Kasumi-1 (cell line): ENCODE measurements around the gene CCL27.
A peak's percentile ranks its signal among the peaks of the same experiment; 100 is the strongest.

ENCODE experiments used
- DNase-seq, 2 experiments: peaks; one replicate each; lab custom pipeline; 2025; lab: John Stamatoyannopoulos, UW

CCL27 gene, protein sequence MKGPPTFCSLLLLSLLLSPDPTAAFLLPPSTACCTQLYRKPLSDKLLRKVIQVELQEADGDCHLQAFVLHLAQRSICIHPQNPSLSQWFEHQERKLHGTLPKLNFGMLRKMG

DNA sequence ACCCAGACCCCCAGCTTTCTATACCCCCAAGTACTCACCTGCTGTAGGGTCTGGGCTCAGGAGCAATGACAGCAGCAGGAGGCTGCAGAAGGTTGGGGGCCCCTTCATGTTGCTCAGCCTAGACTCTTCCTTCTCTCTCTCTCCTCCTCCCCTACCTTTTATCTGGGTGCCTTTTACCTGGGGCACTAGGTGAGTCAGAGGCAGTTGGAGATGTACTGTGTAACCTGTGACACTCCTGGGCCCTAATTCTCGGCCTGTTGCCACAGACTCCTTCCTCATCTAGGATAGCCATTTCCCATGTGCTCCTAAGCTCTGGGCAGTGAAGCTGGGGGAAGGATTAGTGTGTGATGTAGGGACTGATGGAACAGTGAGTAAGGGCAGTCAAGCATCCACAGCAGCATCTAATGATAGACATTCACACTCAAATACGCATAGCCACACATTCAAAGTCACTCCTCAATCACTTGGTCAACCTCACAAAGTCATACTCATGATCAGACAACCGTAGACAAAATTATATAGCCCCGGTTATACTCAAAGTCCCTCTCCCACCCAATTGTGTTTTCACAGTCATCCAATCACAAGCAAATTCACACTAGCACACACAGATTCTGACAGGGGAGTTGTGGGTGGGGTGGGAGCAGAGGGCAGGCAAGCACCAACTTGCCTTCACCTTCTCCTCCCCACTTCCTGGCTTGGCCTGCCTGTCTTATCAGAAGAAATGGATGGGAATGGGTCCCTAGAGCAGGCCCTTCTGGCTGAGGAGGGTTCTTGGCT lies at the start of gene CCL27:
TSS of gene CCL27 (minus strand) at position 132 of the 777 bp plus-strand sequence. CDS start at position 108, 24 bp downstream.
- no peak for DNase-seq

DNA sequence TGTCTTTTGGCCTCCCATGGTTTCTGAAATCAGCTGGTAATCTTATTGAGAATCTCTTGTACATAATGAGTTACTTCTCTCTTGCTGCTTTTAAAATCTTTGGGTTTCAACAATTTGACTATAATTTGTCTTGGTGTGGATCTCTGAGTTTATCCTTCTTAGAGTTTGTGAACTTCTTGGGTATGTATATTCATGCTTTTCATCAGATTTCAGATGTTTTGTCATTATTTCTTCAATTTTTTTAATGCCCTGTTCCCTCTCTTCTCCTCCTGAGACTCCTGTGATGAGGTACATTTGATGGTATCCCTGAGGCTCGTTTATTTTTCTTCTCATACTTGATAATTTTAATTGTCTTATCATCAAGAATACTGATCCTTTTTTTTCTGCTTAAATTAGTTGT lies 49.7 kb upstream of the CCL27 start:
- no peak for DNase-seq

DNA sequence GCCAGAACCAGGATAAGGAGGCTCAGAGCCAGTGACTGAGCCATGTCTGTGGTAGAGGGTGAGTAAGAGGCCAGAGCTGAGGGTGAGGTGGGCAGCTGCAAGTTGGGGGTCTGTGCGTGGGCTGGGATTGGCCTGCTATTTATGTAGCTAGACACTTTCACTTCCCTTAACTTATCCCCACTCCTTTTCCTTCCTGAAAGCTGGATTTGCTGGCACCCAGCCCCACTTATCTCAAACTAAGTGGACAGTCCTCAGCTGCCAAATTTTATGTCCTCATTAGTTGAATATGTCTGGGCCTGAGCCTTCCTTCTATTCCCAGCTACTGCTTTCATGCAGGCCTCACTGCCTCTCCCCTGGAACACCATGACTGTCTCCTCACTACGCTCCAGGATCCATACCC lies 47.6 kb upstream of the CCL27 start, which contains the start of gene CCL21:
TSS of gene CCL21 (minus strand) at position 114 of the 400 bp plus-strand sequence. CDS start at position 44, 70 bp downstream.
- no peak for DNase-seq

DNA sequence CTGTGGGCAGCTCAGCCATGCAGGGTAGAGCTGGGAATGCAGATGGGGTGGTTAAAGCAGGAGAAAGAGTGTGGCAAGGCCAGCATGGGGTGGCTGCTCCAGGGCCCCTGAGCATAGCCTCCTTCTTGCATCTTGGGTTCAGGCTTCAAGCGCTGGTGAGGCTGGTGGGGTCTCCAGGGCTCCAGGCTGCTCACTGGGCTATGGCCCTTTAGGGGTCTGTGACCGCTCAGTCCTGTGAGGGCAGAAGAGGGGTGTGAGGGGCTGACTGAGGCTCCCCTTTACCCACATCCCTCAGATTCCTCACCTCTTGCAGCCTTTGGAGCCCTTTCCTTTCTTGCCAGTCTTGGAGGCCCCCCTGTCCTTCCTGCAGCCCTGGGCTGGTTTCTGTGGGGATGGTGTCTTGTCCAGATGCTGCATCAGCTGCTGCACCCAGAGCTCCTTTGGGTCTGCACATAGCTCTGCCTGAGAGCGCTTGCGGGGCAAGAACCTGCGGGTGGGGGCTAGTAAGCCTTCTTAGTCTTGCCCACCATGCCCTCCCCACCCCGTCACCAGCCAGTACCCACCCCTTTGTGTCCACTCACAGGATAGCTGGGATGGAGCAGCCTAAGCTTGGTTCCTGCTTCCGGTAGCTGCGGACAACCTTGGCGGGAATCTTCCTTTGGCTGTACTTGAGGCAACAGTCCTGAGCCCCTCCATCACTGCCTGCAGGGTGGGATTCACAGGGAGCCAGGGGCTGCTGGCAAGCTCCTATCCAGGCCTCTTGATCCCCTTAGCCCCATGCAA lies 46.9 kb upstream of the CCL27 start:
- DNase-seq, result no peak

DNA sequence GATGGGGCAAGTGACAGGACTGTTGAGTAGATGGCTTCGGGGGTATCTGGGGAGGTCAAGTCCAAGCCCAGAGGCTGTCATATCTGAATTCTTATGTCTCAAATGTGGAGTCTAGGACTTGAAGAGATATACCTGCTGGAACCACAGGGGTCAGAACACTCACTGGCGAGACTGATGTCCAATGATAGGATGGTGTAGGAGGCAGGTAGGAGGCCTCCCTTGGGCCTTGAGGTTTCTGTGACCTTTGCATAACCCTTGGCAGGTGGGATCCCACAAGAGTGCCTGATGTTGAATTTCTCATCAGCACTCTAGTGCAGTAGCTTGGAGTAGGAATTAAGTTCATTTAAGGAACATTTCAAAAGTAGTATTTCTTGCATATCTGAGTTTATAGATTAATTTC lies 44.7 kb upstream of the CCL27 start:
- no peak for DNase-seq

DNA sequence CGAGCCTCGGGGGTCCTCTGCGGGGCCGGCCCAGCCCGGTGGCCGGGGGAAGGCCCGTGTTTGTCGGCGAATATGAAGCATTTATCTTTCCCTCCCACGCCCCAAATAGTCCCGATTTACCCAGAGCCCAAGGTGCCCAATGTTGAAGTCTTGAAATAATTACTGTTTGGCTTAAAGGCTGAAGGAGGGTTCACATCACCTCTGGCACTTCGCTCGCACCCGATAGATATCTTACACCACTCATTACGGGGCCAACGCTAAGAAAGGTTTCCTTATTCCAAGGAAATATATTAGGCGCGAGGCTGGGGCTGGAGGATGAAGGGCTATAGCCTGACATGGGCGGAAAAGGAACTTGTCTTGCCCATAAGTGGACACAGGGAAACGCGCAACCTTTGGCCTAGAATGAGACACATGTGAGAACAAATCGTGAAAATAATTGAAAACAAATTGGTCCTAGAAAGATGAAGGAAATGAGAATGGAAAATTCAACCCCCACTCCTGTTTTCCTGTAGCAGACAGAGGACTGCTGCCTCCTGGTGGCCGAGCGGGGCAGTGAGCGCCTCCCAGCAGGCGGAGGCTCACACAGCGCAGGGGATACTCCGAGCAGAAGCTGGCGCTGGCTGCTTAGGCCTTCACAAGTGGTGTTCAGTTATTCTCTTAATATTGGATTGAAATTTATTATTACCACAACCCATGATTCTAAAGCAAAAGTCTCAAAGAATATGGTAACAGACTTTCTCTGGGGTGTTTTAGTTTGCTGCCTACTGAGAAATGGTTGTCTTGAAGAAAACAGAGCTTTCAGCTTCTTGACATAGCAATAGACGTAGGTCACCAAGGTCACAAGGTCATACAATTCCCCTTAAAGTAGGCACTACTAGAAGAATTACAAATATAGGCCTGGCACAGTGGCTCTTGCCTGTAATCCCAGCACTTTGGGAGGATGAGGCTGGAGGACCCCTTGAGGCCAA lies 39.6 kb upstream of the CCL27 start:
- DNase-seq, result peak; percentile 58 to 78

DNA sequence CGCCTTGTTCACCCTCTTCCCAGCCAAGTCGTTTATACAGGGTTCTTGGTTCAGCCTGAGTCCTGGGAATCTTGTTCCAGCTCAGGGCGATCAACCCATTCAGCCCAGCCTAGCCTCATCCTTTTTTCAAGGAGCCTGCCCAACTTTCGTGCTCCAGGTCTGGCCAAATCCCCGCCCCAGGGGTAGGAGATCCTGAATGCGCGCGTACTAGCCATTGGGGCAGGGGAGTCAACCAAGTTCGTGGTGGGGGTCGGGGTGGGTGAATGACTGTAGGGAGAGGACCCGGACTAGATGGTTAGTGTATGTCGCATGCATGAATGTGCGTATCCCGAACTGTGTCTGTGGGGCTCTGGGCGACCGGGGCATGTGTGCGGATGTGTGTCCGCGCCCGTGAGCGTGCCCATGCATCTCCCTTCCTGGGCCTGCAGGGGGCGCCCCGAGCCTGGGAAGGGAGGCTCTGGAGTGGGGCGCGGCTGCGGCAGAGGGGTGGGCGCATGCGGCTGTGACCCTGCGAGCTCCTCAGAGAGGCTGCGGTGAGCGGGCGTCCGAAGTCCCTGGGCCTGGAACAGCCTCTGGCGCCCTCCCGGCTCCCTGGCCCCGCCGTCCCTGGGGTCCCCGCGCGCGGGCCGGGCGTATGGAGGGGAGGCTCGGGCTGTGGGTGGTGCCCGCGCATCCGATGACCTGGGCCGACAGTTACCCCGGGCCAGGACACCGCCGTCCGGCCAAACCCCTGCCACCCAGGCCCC lies 38.7 kb upstream of the CCL27 start:
- peak; percentile 33 to 52 for DNase-seq

DNA sequence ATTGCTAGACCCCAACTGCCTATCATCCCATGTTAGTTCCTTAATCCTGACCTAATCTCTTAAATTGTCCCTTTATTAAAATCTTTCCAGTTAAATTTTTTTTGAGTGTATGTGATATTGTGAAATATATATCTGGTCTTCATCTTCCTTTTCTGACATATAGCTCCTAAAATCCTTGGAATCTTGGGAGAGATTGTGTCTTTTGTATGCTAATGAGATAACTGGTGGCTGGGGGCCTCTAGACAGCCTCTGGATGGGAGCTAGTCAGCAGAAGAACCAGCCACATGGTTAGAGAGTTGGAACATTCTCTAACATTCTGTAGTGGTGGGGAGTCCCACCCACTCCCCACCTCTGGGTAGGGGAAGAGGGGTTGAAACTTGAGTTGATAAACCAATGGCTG lies 32.4 kb upstream of the CCL27 start:
- DNase-seq, result no peak

DNA sequence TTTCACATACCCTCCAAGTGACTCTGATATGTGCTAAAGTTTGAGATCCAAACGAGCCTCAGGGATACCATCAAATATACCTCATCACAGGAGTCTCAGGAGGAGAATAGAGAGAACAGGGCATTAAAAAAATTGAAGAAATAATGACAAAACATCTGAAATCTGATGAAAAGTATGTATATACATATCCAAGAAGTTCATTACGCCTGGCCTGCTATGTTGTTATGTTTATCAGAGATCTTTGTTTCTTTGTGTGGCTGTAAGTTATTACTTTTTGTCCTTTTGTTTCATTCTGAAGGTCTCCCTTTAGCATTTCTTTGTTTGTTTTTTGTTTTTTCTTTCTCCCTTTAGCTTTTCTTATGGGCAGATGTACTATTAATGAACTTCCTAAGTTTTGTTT lies 31.1 kb upstream of the CCL27 start:
- no peak for DNase-seq

DNA sequence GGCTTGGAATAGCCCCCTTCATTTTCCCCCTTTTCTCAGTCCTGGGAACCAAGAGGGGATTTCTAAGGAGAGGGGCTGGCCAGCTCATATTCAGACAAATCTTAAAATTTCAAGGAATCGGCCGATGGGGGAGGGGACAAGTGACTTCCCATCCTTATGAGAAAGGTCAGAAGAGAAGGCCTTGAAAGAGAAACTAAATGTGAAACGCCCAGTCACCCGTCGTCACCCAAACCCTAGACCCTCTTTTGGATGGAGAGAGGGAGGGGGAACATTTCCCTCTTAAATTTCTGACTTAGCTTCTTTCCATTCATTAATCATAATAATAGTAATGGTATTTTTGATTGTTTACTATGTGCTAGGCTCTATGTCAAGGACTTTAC lies 29.5 kb upstream of the CCL27 start:
- DNase-seq, result no peak

DNA sequence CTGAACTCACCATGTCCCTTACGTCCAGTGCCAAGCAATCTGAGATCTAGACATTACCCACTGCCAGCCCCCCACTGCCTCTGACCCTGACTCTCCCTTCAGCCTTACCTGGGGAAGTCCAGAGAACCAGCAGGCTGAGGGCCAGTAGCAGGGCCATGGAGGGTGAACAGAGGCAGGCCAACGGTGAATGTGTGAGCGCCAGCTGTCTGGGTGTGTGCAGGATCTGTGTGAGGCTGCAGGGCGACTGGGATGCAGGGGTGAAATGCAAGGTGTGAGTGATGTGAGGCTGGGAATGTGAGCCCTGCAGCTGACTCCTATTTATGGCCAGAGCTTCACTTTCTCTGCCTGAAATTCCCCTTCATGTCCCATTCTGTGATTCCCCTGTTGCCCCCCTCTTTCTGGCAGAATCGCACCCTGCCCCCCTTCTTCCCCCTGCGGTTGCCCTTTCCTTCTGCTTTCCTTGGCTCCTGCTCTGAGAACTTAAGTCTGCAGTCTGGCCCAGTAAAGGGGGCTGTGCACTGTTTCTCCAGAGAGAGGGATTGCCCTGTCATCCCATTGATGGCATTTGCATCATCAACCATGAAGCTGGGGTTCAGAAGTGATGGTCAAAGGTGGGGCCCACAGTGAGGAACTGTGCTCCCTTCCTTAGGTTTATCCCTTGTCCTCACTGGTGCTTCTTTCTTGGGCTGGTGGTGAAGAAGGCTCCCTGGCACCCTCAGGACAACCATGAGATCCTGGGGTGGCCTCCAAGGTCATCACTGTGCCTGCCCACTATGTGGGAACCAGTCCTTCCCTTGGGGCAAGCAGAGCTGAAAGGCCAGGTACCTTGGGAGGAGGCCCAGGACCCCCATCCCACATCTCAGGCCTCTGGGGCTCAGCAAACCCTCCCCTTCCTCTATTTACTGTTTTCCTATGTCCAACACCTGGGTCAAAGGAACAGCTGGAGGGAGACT lies 28.8 kb upstream of the CCL27 start, which contains the start of gene CCL19:
TSS of gene CCL19 (minus strand) at position 294 of the 953 bp plus-strand sequence. CDS start at position 157, 137 bp downstream.
- peak; percentile 75 to 87 for DNase-seq

DNA sequence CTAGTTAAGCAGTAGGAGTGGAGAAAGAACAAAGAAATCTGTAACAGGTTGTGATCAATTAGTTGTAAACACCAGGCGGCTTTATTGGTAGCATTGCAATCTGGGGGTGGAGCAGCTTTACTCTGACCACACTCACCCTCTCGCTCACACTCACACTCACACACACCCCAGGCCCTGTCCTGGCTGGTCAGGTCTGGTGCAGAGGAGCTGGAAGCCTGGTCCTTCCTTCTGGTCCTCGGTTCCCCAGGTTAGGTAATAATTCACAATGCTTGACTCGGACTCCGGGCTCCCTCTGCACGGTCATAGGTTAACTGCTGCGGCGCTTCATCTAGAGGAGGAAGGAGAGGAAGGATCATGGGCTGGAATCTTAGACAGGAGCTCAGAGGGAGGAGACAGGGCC lies 27.1 kb upstream of the CCL27 start:
- DNase-seq, result no peak

DNA sequence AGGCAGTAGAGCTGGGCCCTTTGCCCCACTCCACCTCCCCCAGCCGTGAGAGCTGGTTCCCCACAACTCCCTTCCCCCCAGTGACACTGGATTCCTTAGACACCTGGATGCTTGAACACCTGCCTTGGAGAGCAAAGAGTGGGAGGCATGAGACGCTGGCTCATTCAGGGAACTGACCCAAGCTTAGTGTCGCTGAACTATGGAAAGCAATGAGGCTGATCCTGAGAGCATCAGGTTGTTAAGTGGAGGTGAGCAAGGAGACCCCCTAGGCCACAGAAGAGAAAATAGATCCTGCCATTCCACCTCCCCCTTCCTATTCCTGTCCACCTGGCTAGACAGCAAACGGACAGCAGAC lies 26.6 kb upstream of the CCL27 start:
- no peak for DNase-seq

DNA sequence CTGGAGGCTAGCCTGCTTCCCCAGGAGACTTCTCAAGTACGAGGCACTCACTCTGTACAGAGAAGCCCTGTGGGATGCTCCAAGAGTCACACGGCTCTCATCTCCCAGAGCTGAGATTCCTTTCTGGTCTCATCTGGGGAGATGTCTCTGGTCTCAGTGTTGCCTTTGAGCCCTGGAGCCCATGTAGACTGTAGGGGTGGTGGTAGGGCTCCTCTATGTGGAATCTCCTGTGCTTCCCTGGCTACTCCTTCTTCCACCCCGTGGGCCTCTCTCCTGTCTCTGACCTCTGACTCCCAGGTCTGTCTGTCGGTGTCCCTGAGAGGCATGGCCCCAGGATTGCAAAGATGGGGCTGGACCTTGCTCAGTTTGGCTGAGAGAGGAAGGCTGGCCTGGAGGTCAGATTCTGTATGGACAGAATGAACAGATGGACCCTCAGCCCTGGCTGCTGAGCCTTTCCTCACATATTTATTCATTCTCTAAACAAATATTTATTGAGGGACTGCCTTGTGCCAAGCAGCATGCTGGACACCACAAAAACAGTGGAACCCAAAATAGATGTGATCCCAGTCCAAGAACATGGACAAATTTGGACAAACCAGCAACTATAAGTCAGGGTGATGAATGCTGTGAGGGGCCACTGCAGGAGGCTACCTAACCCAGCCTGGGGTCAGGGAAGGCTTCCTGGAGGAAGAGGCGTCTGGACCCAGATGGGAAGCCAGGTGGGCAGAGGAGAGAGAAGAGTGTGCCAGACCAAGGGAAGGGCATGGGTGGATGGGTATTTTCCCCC lies 26.1 kb upstream of the CCL27 start:
- DNase-seq, result no peak

DNA sequence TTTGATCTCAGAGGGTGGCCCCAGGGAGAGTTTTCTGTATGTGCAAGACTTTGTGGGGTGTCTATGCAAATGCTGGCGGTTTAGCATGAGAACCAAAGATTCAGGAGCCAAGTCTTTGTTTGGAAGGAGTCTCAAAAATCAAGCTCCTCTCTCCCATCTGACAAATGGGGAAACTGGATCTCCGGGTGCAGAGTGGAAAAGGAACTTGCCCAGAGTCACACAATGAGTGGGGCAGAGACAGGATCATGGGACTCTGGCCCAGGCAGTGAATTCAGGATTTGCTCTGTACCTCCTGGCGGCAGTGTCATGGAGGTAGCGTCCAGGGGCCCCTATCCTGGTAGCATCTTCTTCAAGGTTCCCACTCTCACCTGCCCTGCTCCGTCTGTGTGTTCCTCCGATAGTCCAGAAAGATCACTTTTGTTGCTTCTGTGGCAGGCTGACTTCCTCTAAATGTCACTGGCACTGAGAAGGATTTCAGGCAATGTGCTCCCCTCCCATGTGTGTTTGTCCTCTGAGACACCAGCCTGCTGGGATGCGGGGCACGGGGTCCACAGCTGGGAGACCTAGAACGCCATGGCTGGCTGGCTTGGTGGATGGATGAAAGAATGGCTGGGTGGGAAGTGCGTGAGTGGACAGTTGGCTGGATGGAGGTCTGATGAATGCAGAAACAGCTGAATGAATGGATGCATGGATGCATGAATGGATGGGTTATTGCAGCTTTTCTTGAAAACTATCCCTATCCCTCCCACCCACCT lies 25.0 kb upstream of the CCL27 start:
- DNase-seq, result no peak

DNA sequence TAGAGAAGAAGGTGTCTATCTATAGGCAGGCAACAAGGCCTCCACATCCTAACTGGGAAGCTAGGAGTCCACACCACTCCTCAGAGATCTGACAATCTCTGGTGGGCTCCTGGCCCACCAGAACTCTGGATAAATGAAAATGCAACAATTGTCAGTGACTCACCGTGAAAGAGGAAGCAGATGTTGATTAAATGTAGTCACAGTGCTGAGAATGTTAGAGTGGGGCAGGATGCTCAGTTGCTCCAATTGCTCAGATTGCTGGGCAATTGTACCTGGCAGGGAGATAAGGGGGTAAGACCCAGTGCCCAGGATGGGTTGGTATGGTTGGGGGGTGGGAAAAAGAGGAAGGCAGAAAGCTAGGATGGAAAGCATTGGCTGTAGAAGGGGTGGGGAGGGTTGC lies 24.3 kb upstream of the CCL27 start:
- peak; percentile 16 to 62 for DNase-seq

DNA sequence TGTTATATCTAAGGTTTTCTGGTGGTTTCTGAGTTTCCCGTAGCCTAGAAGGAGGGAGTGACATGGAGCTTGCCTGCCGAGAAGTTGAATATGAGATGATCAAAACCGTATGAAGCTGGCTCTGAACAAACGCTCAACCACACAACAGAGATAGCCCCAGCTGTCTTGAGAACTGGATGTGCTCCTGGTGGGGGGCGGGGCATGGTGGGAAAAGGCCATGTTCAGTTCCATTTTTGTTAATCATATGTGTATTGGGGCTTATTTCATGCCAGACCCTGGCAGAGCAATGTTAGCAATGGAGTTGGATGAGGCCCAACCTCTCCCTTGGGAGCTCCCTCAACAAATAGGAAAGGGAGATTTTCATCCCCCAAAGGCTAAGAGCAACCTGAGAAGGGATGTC lies 23.8 kb upstream of the CCL27 start:
- no peak for DNase-seq

DNA sequence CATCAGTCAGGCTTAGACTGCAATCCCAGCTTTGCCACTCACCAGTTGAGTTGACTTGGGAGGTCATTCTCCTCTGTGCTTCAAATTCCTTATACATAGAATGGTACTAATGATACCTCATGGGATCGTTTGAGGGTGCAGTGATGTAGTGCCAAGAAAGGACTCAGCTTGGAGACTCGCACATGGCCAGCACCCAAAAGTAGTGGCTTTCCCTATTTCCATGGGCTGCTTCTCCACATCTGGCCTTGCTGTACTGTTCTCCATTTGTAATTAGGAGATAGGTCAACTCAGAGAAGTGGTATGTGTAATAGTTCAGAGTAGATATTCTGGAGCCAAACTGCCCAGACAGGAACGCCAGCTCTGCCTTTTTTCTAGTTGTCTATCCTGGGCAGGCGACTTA lies 23.1 kb upstream of the CCL27 start:
- no peak for DNase-seq
